ENCODE measurements around the gene ZCWPW2.

The ZCWPW2 gene

DNA sequence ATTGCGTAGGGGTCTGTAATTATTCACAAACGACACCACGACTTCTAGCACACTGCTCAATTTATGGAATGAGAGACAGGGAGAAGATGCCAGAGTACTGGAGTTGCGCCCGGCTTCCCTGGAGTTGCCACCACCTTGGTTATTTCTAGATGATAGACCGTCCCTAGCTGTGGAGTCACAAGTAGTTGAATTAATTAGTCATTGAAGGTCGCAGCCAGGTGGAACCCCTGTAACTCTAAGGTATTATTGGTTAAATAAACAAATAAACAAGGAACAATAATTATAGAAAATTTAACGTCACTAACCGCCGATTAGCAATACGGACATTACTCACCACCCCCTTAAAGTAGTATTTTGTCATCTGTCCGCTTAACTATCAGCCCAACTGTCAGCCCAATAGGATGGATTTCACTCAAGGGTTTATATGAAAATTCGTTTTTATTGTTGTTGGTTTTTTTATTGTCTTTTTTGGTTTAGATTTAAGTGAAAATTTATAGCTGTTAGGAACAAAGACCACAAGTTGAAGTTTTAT, 1.0 kb downstream of the ZCWPW2 start:
- no peak for DNase-seq (ENCODE audit: low read depth in 2 of 2)

DNA sequence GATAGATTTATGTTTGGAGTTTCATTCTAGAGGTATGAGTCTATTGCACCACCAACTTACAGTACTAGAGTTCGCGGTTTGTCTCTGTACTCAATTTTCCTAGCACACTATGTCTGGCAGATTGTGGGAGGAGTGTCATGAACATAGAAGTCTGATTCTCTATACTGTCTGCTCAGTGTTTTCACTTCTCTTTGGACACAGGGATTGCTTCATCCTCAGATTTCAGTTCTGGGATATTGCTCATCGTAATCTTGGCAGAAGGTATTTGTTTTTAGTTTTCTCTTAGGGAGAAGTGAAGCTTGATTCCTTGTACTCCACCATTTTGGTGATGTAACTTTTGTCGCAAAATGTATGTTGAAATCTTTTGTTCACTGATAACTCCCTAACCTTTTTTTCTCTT, 27.9 kb downstream of the ZCWPW2 start:
- DNase-seq (ENCODE audit: low read depth in 2 of 2), result no peak

DNA sequence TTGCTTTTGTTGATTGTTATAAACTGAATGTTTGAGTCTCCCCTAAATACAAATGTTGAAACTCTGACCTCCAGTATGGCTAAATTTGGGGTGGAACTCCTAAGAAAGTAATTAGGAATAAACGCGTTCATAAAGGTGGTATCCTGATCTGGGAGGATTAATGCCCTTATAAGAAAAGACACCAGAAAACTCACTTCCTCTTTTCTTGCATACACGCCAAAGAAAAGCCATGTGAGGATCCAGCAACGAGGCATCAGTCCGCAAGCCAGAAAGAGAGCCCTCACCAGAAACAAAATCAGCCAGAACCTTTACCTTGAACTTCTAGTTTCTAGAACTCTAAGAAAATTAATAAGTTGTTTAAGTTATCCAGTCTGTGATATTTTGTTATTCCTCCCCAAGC, 37.5 kb downstream of the ZCWPW2 start:
- DNase-seq (ENCODE audit: low read depth in 2 of 2), result no peak

DNA sequence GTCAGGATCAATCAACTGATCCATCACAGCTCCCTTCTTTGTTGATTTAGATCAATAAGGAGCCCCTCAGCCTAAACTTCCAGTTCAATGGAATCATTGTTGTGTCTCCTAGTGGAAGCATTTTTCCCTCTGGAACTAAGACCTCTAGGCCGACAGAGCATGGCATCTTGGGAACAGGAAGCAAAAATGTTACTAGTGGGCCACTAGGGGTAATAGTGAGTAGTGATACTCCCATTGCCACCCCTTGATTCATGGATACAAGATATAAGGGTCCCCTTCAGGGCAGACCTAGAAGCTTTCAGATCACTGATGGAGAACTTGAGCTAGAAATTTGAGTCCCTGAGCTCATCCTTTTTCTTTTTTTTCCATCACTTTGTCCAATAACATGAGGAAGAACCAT, 40.5 kb downstream of the ZCWPW2 start:
- no peak for DNase-seq (ENCODE audit: low read depth in 2 of 2)

DNA sequence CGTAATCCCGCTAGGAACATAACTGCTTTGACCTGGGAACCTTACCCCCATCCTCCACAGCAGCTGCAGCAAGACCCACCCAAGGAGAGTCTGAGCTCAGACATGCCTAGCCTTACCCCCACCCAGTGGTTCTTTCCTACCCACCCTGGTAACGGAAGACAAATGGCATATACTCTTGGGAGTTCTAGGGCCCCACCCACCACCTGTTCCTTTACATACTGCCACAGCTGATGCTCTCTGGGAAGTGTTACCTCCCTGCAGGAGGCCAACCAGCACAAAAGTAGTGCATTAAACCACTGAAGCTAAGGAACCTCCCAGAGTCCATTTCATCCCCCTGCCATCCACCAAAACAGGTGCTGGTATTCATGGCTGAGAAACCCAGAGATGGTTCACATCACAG, 50.7 kb downstream of the ZCWPW2 start:
- DNase-seq (ENCODE audit: low read depth in 2 of 2), result no peak

DNA sequence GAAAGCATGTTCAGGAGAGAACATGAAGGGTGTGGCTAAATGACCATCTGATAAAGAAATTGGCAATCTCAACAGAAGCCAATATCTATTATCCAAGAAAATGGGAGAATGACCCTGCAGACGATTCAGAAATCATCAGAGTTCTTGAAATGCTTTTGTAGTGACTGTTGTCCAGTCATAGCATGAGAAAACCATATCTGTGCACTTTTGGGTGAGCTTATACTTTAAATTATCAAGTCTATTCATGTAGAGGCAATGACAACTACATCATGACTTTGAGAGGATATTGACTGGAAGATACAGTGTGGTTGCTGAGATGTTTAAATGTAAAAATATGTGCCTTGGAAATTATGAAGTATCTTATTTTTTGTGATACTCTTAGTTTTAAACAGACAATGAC, 57.7 kb downstream of the ZCWPW2 start:
- DNase-seq (ENCODE audit: low read depth in 2 of 2), result no peak

DNA sequence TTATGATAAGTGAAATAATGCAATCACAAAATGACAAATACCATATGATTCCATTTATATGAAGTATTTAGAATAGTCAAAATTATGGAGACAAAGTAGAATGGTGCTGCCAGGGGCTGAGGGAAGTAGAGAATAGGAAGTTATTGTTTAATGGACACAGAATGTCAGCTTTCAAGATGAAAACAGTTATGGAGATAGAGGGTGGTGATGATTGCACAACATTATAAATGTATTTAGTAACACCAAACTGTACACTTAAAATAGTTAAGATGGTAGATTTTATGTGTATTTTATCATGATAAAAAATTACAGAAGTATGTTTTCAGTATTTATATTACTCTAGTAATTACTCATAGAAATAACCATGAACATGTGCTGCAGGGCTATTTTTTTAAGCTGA, 100.9 kb downstream of the ZCWPW2 start:
- no peak for DNase-seq (ENCODE audit: low read depth in 2 of 2)

DNA sequence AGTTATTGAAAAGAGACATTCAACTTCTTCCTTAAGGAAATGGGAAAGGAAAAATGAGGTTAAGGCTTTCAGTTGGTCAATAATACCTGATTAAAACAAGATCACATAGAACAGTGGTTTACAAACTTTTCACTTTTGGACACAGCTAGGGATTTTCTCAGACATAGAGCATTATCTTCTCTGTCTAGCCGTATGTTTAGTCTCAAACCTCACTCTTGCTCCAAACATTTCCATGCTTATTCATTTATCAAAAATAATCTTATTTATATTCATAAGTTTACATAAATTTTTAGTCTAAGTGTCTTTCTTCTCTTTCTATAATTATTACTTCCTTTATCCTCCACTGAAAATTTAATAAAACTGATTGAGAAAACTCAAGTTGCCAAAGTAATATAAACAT, 114.3 kb downstream of the ZCWPW2 start:
- no peak for DNase-seq (ENCODE audit: low read depth in 2 of 2)

DNA sequence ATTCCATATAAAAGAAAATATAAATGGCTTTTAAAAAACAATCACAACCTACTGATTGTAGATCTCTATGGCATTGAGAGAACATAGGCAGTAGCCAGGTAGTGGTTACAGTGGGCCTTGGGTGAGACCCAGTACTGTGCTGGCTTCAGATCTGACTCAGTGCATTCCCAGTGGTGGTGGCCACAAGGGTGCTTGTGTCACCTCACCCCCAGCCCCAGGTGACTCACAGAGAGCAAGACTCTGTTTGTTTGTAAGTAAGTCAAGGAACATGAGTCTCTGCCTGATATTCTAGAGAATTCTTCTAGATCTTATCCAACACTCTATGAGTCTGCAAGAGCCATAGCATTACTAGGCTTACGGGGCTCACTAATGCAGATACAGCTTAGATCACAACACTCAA, 118.9 kb downstream of the ZCWPW2 start:
- no peak for DNase-seq (ENCODE audit: low read depth in 2 of 2)

DNA sequence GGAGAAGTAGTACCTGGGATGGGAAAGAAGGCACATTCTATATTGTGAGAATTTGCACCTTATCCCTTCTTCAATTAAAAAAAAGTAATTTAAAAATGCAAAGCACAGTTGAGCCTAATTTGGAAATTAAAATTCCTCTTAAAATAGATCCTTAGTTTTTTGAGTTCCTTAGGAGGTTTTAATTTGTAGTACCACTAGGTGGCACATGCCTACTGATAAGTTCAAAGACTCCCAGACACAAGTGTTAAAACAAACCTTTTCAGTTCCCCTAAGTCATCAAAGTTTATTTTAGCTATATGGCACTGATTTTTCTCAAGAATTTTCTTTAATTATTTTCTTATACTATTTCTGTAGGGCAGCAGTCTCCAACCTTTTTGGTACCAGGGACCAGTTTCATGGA, 127.7 kb downstream of the ZCWPW2 start:
- no peak for DNase-seq (ENCODE audit: low read depth in 2 of 2)

DNA sequence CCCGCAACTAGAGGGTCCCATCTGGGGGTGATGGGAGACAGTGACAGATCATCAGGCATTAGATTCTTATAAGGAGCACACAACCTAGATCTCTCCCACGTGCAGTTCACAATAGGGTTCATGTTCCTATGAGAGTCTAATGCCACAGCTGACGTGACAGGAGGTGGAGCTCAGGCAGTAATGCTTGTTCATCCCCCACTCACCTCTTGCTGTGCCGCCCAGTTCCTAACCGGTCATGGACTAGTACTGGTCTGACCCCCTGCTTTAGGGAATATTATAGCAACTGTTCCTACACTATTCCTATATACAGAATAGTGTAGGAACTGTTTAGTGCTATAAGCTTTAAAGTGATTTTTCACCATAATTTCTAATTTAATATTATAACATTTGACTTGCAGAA, 128.2 kb downstream of the ZCWPW2 start:
- no peak for DNase-seq (ENCODE audit: low read depth in 2 of 2)

DNA sequence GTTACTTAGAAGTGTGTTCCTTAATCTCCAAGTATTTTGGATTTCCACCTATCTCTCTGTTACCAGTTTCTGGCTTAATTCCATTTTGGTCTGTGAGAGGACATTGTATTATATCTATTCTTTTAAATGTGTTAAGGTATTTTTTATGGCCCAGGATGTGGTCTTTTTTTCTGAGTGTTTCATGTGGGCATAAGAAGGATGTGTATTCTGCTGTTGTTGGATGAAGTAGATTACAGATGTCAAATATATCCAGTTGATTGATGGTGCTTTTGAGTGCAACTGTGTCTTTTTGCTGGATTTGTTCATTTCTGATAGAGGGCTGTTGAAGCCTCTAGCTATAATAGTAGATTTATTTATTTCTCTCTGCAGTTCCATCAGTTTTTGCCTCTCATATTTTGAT, 136.6 kb downstream of the ZCWPW2 start:
- no peak for DNase-seq (ENCODE audit: low read depth in 2 of 2)

DNA sequence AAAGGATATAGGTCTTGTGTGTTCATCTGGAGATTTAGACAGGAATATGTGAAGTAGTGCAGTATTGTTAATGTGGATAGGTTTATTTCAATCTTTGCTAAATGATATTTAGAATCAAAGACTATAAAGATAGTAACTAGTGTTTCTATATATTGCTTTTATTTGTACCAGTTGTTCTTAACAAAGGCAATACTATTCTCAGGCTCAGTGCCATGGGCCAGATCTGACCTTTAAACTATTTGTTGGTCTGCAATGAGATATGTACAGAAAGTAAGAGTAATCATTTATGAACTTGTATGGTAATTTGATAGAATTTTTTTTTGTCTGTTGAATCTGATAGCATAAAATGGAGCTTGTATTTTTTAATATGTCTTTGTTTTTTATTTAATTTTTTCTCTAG, 146.8 kb downstream of the ZCWPW2 start:
- no peak for DNase-seq (ENCODE audit: low read depth in 2 of 2)

DNA sequence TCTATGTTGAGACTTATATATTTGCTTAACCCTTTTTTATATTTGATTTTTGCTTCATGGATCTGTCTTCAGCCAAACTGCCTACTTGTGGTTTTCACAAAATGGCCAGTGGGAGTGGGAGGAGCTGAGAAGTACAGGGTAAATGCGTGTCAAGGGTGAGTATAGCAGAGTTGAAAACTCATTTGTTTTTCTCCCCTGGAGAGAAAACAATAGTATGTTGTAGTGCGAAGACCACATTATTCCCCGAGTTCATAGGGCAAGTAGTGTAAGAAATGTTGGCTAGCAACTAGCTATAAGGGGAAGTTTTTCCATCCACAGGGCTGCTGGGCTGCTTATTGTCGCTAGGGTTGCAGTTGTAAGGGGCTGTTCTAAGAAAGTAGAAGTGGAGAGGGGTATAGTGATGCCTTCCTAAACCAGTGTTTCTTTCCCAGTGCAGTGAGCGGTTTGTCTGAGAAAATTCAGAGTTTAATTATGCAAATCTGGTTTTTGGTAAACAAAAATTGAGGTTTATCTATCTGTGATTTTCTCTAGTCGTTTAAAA, 153.9 kb downstream of the ZCWPW2 start:
- no peak for DNase-seq (ENCODE audit: low read depth in 2 of 2)

DNA sequence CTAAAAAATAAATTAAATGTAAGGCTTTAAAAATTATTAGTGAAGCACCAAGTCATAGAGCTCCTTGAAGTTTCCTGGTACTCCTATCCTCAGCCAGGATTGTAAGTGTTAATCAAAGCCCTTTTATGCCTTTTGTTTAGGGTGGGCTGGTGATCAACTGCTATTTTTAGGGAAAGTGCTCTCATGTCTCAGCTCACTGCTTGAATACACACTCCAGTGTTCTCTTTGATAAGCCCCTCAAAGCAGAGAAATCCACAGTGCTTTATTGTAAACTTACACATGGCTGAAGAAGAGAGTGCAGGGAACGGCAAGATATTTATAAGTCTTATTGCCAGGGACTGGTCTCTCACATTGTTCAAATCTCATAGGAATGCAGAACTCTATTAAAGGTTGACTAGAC, 156.5 kb downstream of the ZCWPW2 start:
- DNase-seq (ENCODE audit: low read depth in 2 of 2), result no peak

DNA sequence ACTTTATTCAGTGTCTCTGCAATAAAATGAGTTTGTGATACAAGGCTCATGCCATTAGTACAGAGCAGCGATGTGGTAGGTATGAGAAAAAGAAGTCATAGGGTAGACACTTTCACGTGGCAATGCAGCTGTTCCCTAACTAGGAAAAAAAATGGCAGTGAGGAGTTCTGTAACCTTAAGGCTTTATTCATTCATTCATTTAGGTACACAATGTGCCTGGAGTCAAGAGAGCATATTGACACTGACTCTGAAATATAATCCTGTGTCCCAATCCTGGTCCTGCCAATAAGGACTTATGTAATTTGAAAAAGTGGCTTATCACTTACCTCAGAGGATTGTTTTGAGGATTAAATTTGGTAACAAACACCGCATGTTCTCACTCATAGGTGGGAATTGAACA, 173.1 kb downstream of the ZCWPW2 start:
- no peak for DNase-seq (ENCODE audit: low read depth in 2 of 2)

DNA sequence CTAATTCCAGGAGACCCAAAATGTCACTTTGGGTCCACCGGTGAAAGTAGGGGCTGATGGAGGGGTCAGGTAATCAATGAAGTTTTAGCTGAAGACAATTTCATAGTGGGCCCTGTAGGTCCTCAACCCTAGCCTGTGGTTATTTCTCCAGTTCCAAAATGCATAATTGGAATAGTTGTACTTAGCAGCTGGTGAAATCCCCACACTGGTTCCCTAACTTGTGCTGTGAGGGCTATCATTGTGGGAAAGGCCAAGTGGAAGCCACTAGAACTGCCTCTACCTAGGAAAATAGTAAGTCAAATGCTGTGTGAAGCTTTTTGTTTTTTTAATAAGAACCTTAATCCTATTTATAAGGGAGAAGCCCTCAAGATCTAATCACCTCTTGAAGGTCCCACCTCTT, 193.8 kb downstream of the ZCWPW2 start:
- no peak for DNase-seq (ENCODE audit: low read depth in 2 of 2)

DNA sequence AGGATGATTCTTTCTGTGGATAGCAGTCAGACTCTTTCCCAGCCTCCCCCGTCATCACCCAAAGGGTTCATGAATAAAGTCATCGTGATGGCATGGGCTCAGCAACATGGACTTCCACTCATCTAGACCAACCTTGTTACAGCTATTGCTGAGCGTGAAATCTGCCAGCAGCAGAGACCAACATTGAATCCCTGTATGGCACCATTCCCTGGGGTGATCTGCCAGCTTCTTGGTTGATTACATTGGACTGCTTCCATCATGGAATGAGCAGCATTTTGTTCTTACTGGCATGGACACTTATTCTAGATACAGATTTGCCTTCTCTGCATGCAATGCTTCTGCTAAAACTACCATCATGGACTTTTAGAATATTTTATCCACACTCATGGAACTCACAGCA, 195.7 kb downstream of the ZCWPW2 start:
- no peak for DNase-seq (ENCODE audit: low read depth in 2 of 2)

DNA sequence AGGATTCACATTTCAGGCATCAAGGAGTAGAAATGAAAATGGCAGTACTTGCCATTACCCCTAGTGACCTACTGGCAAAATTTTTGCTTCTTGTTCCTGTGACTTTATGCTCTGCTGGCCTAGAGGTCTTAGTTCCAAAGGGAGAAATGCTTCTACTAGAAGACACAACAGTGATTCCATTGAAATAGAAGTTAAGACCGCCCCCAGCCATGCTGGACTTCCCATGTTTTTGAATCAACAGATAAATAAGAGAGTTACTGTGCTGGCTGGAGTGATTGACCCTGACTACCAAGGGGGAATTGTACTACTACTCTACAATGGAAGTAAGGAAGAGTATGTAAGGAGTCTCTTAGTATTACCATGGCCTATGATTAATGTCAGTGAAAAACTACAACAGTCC, 196.3 kb downstream of the ZCWPW2 start:
- DNase-seq (ENCODE audit: low read depth in 2 of 2), result no peak

DNA sequence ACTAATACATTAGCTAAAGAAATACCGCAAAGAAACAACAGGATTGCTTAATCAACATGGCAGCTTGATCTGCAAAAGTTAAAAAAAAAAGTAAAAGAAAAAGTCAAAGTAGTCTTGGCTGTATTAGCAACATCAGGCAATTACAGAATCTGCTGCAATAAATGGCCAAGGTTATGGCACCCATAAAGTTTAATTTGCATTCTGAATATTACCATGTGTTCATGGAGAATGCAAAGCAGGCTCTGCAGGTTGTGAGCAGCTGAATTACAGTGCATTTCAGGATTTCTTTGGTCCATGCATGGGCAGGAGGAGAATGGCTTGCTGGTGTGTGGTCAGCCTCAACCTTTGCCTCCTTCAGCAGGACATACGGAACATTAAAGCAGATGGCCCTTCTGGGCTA, 199.2 kb downstream of the ZCWPW2 start:
- DNase-seq (ENCODE audit: low read depth in 2 of 2), result no peak

DNA sequence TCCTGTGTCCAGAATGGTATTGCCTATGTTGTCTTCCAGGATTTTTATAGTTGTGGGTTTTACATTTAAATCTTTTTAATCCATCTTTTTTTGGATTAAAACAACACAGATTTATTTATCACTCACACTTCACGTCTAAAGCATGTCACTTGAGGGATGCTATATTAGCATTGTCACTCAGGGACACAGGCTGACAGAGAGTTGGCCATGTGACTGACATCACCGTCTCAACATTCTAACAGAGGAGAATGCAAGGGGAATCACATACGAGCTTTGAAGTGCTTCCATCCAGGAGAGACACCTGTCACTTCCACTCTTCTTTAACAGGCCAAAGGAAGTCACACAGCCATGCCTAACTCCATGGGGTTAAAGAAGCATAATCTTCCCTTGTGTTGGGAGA, 204.7 kb downstream of the ZCWPW2 start:
- no peak for DNase-seq (ENCODE audit: low read depth in 2 of 2)

DNA sequence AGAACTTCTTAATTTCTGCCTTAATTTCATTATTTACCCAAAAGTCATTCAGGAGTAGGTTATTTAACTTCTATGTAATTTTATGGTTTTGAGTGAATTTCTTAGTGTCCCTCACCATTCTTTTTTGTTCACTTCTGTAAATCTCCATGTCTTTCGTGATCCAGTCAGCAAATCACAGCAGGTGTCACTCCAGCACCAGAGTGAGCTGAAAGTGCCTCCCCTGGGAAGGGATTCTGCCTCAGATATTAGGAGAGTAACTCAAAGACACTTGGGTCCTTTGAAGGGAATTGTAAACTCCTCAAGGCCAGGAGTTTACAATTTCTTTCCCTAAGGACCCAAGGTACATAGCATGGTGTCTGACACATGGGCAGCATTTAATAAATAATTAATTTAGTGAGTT, 207.7 kb downstream of the ZCWPW2 start:
- no peak for DNase-seq (ENCODE audit: low read depth in 2 of 2)

DNA sequence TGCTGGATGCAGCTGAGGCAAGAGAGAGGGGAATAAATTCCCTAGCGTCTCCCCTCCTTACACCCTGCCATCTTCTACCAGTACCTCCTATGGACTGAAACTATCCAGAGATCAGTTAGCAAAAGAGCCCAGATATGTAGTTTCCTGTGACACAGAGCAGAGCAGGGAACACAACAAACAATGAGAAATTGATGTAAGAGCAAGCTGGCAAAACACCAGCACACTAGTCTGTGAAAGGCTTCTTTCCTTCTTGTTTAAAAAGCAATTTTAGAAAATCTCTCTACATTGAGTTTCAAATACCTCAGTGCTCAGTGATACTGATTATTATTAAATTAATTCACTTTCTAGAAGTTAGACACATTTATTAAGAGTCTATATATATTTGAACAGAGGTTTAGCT, 215.7 kb downstream of the ZCWPW2 start:
- DNase-seq (ENCODE audit: low read depth in 2 of 2), result no peak

DNA sequence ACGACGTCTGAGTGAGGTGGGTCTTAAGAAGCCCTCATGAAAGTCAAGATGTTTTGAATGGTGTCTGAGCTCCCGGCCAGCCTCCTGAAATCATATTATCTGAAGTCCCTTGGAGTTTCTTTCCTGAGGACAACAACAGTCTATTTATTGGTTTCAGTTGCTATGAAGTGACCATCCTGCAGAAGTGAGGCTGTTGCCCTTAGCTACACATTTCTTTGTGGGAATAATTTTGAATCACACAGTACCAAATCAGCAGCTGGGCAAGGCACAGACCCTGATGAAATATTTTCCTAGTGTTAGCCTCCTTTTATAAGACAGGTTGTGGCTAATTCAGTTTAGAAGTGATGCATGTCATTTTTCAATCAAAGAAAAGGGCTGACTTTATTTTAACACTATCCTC, 220.8 kb downstream of the ZCWPW2 start:
- no peak for DNase-seq (ENCODE audit: low read depth in 2 of 2)

DNA sequence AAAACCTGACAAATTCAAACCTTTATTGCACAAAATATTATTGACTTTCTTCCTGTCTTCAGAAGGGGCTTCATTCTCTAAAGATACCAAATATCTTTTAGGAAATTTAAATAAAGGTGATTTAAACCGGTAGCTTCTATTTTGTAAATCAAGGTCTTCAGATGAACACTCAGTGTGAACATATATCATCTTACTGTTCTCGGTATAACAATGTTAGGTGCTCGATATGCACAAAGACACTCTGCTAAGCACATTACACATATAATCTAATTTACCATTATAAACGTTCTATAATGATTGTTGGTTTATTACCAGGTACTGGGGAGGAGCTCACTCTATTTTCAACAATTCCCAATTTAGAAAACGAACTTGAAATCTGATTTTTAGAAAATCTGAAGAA, 225.5 kb downstream of the ZCWPW2 start:
- DNase-seq (ENCODE audit: low read depth in 2 of 2), result no peak

Measured in stimulated activated CD8-positive, alpha-beta memory T cell treated with anti-CD3 and anti-CD28 coated beads, Interleukin-15, amount 100 ng/mL, for 4 hours (primary cell).